NCI-H510A treated with DMSO at 0.1 percent for 48 hours (cell line): ENCODE data around the gene TPRN.

Source experiments
- DNase-seq: peaks from one replicate; lab custom pipeline; 2025; lab: John Stamatoyannopoulos, UW

Gene TPRN

DNA sequence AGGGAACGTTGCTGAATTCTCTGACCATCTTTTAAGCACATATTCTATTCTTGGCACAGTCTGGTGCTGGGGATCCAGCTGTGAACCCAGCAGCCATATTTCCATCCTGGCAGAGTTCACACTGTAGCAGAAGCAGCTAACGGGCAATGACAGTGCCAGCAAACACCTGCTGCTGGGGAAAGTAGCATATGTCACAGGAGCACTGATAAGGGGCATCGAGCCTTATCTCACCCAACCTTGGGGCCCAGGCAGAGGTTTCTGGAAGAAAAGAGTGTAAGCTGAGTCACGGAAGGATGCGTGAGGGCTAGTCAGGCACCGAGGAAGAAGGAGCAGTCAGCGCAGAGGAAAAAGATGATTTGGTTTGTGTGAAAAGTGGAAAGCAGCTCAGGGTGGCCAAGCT, 6.1 kb upstream of the TPRN start:
- no peak for DNase-seq

GRCh38 chr9:137205126-137206069, 4.9 kb upstream of the TPRN start, which contains the start of the genes NDOR1 and TMEM203:
Gene NDOR1, plus strand, starts transcription at chr9:137205700. Its CDS starts 78 bp downstream, at chr9:137205778.
Gene TMEM203, minus strand, starts transcription at chr9:137205648. Its CDS starts 234 bp downstream, at chr9:137205414.
- peak; percentile 63 for DNase-seq

DNA sequence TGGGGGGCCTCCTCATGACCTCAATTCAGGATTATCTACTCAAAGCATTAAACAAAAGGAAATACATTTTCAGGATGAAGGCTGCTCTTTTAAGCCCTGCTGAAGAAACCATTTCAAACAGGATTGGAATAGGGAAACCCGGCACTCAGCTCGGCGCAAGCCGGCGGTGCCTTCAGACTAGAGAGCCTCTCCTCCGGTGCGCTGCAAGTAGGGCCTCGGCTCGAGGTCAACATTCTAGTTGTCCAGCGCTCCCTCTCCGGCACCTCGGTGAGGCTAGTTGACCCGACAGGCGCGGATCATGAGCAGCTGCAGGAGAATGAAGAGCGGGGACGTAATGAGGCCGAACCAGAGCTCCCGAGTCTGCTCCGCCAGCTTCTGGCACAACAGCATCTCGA, 4.2 kb upstream of the TPRN start:
- DNase-seq, result no peak

- no peak for DNase-seq
Measured at GRCh38 chr9:137202966-137203365, 2.4 kb upstream of the TPRN start.

- DNase-seq, result no peak
Measured at GRCh38 chr9:137201205-137201868, 796 bp upstream of the TPRN start.

GRCh38 chr9:137199411-137200121, 975 bp downstream of the TPRN start:
- DNase-seq, result no peak

DNA sequence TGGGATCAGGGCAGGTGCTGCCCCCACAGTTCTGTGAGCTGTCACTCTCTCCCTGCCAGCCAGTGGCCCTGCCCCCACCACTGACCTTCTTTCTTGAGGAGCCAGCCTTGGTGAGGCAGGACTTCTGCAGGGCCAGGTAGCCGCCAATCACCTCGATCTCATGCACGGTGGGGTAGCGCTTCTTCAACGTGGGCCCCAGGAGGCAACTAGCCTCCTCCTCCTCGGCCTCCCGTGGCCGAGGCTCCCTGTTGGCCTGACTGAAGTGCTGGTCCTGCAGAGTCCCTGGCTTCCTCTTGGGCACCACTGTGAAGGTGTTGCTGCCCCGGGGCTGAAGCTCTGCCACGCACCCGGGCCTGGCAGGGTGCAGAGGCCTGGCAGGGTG, 1.6 kb downstream of the TPRN start:
- no peak for DNase-seq

DNA sequence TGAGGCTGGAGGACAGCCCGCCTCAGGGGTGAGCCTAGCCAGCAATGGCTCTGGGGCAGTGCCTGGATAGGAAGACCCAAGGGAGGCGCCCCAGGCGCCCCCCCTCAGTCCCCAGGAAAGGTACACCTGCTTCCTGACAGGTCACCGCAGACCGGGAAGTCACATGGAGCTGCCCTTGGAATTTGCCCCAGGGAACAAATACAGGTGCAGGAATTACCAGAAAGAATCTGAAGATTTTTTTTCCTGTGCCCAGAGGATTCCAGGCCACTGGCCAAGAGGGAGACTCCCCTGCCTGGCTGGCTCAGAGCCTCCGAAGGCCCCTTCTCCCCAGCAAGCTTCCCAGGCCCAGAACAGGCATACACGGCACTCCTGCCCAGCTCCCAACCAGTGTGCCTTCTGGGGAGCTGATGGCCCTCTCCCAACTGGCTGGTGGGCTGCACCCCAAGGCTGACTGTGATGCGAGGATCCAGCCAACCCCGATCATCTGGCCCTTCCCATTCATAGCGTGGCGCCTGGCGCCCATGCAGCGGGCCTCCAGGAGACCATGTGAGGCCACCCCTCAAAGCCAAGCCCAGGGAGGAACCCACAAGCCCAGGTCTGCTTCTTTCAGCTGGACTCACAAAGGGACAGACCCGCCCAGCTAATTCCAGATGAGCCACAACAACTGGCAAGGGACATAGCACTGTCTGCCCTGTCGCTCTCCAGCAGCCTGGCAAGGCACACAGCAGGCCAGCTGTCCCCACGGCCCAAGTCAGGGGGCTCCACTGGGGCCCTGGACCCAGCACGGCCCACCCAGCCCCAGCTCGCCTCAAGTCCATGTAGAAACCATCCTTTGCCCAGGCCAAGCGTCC, 2.3 kb downstream of the TPRN start:
- peak; percentile 14 for DNase-seq

- DNase-seq, result peak; percentile 94
Measured at GRCh38 chr9:137195525-137196220, 4.9 kb downstream of the TPRN start.

DNA sequence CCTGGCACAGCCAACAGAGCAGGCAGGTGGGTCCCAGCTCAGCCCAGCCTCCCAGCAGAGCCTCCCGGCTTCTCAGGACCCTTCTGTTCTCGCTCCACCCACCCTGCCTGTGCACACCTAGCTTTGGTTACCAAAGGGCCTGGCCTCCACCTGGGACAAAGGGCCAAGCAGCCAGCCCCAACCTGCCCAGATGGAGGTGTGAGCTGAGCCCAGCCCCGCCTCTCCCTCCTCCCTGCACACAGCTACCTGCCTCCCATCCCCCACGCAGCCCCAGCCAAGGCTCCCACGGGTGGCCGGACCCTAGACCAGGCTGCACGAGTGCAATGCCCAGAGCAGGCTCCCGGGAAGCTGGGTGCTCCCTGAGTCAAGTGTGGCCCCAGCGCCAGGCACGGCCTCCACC, 5.6 kb downstream of the TPRN start:
- DNase-seq, result peak; percentile 75

DNA sequence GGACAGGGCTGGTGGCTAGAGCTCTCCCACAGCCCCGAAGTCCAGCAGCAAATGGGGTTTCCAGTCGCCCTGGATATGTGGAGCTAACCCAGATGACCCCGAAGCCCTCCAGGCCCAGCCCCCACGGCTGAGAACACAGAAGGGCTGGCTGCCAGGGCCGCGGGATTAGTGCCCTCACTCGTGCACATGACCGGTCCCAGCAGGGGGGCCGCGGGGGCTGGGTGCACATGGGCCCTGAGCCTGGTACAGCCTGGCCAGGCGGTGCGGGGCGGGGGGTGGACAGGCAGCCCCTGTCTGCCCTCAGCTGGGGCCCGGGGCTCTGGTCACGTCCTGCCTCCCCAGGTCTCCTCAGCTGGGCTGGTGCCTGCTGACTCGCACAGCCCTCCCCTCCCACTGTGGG, 6.2 kb downstream of the TPRN start:
- no peak for DNase-seq

GRCh38 chr9:137193771-137194170, 6.8 kb downstream of the TPRN start:
- no peak for DNase-seq

DNA sequence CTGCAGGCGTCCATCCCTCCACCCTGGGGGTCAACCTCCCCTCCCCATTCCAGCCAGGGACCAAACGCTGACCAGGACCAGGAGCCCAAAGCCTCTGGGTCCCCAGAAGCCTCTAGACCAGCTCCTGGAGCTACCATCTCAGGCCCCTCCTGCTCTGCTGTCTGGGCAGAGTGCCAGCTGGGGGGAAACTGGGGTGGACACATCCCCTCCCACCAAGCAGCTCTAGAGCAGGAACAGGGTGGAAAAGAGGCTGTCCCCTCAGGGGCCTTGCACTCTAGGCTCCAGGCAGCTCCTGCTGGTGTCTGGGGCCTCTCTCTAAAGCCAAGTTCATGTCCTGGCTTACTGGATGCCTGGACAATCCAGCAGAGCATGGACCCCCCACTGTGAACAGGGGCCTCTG, 7.7 kb downstream of the TPRN start:
- no peak for DNase-seq

DNA sequence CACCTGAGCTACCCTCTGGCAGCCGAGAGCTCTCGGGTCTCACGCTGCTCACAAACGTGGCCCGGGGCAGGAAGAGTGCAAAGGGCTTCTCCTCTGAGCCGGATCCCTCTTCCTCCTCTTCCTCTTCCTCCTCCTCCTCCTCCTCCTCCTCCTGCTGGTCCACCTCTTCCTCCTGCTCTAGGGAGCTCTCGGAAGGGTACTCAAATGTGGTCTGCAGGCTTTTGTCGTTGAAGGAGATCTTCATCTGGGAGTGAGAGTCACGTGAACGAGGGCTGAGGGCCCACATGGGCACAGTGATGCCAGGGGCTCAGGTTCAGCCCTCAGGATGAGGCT, 8.1 kb downstream of the TPRN start:
- DNase-seq, result no peak

GRCh38 chr9:137191691-137192447, 8.7 kb downstream of the TPRN start:
- DNase-seq, result no peak

- DNase-seq, result no peak
Measured at GRCh38 chr9:137191245-137191644, 9.3 kb downstream of the TPRN start.

- no peak for DNase-seq
Measured at GRCh38 chr9:137190315-137190856, 10.2 kb downstream of the TPRN start.

DNA sequence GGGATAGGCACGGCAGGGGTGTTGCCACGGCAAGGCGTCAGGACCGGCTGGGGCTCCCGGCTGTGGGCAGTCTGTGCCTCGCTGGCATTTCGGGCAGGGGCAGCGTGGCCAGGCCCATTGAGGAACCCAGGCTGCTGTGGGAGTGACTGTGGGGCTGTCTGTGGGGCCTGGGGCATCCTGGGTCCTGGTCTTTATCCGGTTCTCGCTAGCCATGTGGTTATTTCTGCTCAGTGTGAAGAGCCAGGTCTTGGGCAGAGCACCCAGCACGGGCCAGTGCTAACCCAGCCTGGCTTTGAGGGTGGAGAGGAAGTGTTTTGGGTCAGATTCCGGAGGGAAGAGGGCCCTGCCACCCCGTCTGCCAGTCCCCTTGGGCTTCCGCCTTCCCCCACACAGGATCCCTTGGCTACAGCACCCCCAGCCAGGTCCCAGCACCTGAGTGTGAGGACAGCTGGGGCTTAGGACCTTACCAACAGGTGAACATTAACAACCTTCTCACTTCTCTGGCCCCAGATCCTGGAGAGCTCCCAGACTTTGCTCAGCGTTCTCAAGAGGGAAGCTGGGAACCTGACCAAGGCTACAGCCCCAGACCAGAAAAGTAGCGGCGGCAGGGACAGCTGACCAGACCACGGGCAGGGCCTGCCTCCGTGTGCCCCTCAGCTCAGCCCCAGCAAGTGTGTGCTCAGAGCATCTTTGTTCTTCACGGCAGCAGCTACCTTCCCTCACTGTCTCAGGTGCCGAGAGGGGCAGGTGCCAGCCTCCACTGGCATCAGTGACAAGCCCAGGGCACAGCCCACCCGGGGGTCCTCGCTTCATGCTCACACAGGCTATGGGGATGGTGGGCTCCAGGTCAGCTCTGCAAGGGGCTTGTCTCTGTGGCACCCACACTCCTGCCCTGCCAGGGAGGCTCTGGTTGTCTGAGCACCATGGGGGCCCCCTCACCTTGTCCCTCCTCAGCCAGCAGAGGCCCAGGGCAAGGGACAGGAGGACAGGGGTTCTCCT, 10.9 kb downstream of the TPRN start:
- no peak for DNase-seq
